Suppressor macrophage (primary cell): ENCODE results near the gene HPCAL1.
A peak's percentile ranks its signal among the peaks of the same experiment; 100 is the strongest.

Source experiments
- DNase-seq, 4 experiments: peaks; one replicate each; pipeline ENCODE4 v3.0.0-alpha.2; 2020 to 2022

The HPCAL1 gene

GRCh38 chr2:10407841-10408648, 105.3 kb downstream of the HPCAL1 start:
- peak; percentile 73 to 90 (median 80) for DNase-seq

- DNase-seq, result peak; percentile 72 to 80 (median 78)
These were observed 106.2 kb downstream of the HPCAL1 start for GRCh38 chr2:10408649-10409579.

- peak; percentile 78 to 96 (median 89) for DNase-seq
These were observed 107.5 kb downstream of the HPCAL1 start for GRCh38 chr2:10410001-10410822.

- DNase-seq, result no peak
These were observed 108.2 kb downstream of the HPCAL1 start for GRCh38 chr2:10410823-10411437.

GRCh38 chr2:10411557-10411956, 108.9 kb downstream of the HPCAL1 start:
- no peak for DNase-seq

DNA sequence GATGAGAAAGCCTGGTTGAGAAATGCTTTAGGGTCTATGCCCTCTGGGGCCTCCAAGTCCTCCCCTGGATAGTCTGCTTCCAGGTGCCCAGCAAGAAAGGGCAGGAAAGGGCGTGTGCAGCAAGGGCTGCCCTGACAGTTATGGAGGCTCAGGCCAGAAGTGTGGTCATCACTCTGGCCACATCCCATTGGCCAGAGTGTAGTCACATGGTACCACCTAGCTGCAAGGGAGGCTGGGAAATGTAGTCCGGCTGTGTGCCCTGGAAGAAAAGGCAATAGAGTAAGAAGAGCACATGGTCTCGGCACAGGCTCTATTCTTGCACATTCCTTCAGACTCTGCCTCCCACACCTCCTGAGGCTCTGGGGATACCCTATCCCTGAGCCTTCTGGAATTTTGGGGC, 109.7 kb downstream of the HPCAL1 start:
- DNase-seq, result peak; percentile 35 to 53 (median 48)

- DNase-seq, result no peak
These were observed 110.8 kb downstream of the HPCAL1 start for GRCh38 chr2:10413503-10413902.

DNA sequence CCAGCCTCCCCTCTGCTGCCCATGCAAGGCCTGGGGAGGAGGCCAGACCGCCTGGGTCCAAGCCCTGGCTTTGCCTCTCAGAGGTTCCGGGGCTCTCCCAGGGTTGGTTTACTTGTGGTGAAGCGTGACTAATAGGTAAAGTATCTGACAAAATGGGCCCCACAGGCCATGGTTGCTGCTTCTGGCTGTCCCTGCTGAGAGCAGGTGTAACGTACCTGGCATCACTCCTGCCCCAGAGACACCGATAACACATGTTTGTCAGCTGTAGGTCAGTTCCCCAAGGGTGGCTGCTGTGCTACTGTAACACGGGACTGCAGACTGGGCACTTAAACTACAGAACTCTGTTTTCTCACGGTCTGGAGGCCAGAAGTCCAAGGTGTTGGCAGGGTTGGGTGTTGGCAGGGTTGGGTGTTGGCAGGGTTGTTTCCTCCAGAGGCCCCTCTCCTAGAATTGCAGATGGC, 111.3 kb downstream of the HPCAL1 start:
- no peak for DNase-seq

- DNase-seq, result no peak
These were observed 111.9 kb downstream of the HPCAL1 start for GRCh38 chr2:10414591-10414990.

DNA sequence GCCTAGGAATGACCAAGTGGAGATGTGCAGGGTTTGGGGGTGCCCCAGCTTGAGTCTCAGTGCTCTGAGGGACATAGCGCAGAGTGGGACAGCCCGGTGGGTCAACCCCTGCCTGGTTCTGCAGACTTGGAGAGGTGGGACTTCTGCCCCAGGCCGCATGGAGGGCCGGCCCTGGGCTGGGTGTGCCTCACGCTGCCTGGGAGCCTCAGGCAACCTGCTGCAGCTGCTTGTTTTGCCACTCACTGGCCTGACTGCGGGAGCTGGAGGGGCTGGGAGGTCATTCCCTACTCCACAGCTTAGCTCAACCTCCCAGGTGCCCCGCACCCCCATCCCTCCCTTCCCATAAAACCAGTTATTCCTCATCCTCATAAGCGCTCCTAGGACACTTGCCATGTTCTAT, 112.3 kb downstream of the HPCAL1 start:
- no peak for DNase-seq

DNA sequence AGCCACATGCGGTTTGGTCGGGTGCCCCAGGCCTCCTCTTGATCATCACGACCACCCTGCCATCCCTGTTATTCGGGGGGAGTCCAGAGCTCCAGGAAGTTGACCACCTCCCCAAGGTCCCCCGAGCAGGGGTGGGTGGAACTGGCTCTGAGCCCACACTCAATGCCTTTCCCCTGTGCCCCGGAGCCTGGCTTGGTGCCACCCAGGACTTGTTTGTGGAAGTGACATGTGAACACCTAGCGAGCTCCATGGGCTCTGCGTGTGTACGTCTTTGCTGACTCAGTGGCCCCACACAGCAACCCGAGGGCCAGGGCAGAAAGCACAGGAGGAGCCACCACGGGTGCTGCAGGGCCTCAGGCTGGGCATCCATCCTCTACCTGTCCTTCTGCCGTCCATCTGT, 112.9 kb downstream of the HPCAL1 start:
- DNase-seq, result no peak

- peak; percentile 28 to 63 (median 42) for DNase-seq
These were observed 115.0 kb downstream of the HPCAL1 start for GRCh38 chr2:10417551-10418335.

- DNase-seq, result no peak
These were observed 117.0 kb downstream of the HPCAL1 start for GRCh38 chr2:10419553-10420257.

GRCh38 chr2:10422251-10422650, 119.5 kb downstream of the HPCAL1 start:
- DNase-seq, result no peak

- no peak for DNase-seq
These were observed 120.2 kb downstream of the HPCAL1 start for GRCh38 chr2:10422732-10423399.

DNA sequence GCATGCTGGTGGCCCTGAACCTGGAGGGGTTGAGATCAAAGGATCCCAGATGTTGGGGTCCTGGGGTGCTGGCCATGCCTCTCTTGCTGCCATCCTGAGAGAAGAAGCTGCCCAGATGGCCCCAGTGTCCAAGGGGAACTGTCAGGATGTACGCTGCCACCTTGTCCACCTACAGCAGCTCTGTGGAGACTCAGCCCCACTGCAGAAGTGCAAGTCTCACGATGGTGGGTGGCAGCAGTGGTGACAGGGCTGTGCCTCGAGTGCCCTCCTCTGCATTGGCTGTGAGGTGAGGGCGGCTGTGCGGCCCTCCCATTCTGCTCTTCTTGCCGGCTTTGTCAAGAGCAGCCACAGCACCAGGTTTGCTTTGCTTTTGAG, 120.7 kb downstream of the HPCAL1 start:
- no peak for DNase-seq

- DNase-seq, result no peak
These were observed 121.3 kb downstream of the HPCAL1 start for GRCh38 chr2:10424051-10424450.

DNA sequence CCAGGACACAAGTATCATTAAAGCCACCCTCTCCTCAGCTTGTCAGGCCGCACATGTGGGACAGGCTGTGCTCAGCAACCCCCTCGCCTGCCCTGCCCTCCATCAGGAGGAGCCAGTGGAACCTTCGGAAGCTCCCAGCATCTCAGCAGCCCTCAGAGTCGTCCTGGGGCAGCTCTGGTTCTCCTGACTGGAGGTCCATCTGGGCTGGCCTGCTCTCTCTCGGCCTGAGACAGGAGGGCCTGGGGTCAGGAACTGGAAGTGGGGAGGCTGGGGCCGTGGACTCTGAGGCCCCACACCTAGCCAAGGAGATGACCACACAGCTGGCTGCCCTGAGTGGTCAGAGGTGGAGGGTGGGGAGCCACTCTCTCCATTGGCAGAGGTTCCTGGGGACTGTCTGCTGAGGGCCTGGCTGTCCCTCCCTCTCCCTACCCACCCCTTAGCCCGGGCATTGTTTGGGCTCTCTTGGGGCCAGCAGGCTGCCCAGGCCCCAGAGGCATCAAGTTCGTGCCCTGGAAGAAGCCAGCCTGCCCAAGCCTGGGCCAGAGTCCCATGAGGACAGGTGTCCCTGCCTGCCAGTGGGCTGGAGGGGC, 122.3 kb downstream of the HPCAL1 start:
- no peak for DNase-seq

- DNase-seq, result no peak
These were observed 123.0 kb downstream of the HPCAL1 start for GRCh38 chr2:10425699-10426098.
